HL-60 (cell line): ENCODE measurements around the gene ZCCHC9.

ENCODE experiments used
- DNase-seq, 2 experiments: peaks; one replicate each; pipeline ENCODE4 v3.0.0-alpha.2; 2010 to 2020; ENCODE audit warnings: low read depth in 1 of 2, low spot score in 1 of 2
- H3K27ac ChIP-seq: fragments of 250-450 bp; sonication (Bioruptor Pico); replicated peaks from 2 replicates; pipeline ENCODE4 v1.5.1; 2020; ENCODE audit warnings: mild to moderate bottlenecking, moderate library complexity
- H3K27me3 ChIP-seq: fragments of 250-450 bp; sonication (Bioruptor Pico); 2 replicates; pipeline ENCODE4 v1.5.1; 2021; ENCODE audit warnings: mild to moderate bottlenecking, moderate library complexity; ENCODE audit not compliant: insufficient read depth, poor library complexity, severe bottlenecking
- H3K4me3 ChIP-seq: replicated peaks from 2 replicates; pipeline ENCODE4 v1.5.1; 2011; ENCODE audit warnings: mild to moderate bottlenecking, control low read depth, low read length; ENCODE audit not compliant: insufficient read depth
- CTCF ChIP-seq: IDR thresholded peaks from one replicate; pipeline ENCODE4 v1.5.1; 2011; ENCODE audit warnings: low read length, control low read depth, inconsistent platforms; ENCODE audit not compliant: insufficient read depth
- GABPA ChIP-seq: IDR thresholded peaks from 2 replicates; pipeline ENCODE4 v1.6.1; 2012; ENCODE audit warnings: low read depth
- POLR2AphosphoS5 ChIP-seq: IDR thresholded peaks from 2 replicates; pipeline ENCODE4 v1.6.1; 2012; ENCODE audit warnings: low read depth
- REST ChIP-seq: IDR thresholded peaks from 2 replicates; pipeline ENCODE4 v1.6.1; 2012; ENCODE audit warnings: low read depth; ENCODE audit not compliant: insufficient replicate concordance
- SPI1 ChIP-seq: IDR thresholded peaks from 2 replicates; pipeline ENCODE4 v1.6.1; 2012; ENCODE audit warnings: low read depth, mild to moderate bottlenecking, borderline replicate concordance

Gene ZCCHC9

GRCh38 chr5:81316571-81316970, 15.2 kb downstream of the ZCCHC9 start:
- TF ChIP-seq CTCF (no peak), GABPA (no peak), SPI1 (no peak), POLR2AphosphoS5 (no peak), REST (no peak)
- Histone ChIP-seq H3K4me3 (no peak overlapping the region), H3K27me3 (no peaks in the 10 kb centered on the region), H3K27ac (no peak overlapping the region)
- no peak for DNase-seq

GRCh38 chr5:81317536-81317935, 16.1 kb downstream of the ZCCHC9 start:
- no peak overlapping the region for H3K27ac ChIP-seq
- no peak overlapping the region for H3K4me3 ChIP-seq
- no peak for DNase-seq
- TF ChIP-seq REST = no peak
- no peak for TF ChIP-seq POLR2AphosphoS5
- TF ChIP-seq CTCF = no peak
- no peak for TF ChIP-seq GABPA
- no peak for TF ChIP-seq SPI1
- H3K27me3 ChIP-seq = no peaks in the 10 kb centered on the region

- TF ChIP-seq POLR2AphosphoS5 (no peak), REST (no peak), CTCF (no peak), GABPA (no peak), SPI1 (no peak)
- Histone ChIP-seq H3K27me3 (no peaks in the 10 kb centered on the region), H3K4me3 (no peak overlapping the region), H3K27ac (no peak overlapping the region)
- no peak for DNase-seq
These were observed 25.2 kb downstream of the ZCCHC9 start for GRCh38 chr5:81326554-81326953.
